Measurements from ENCODE around the gene MANEAL. TPM values are rescaled to one million over a fixed set of nuclear protein-coding genes. Genes with fewer than 3 reads are reported as not detected.

The MANEAL gene
- 1 to 10 TPM; 1.0 to 1.1 TPM for total RNA-seq
- 1 to 10 TPM in 2 of 3 donors, under 1 TPM in 1; 0.23 to 1.4 (median 1.0) TPM for polyA plus RNA-seq
- total RNA-seq: 0 to 3.2 (median 1.4) reads per million in 6 experiments

- H3K27ac Mint-ChIP-seq: peak within 1 kb of the TSS in 1 of 10 donors; percentile 34
Measured at GRCh38 chr1:37793773-37794371, at the start of gene MANEAL. MANEAL (plus strand) TSS chr1:37793847; CDS start chr1:37794183, 336 bp downstream.

GRCh38 chr1:37746806-37747205, 46.8 kb upstream of the MANEAL start:
- no peak overlapping the region for H3K4me3 Mint-ChIP-seq
- peaks cover 0 to 12% (median 5%) of the 10 kb centered on the region in 9 donors for H3K9me3 Mint-ChIP-seq
- DNase-seq (no peak), ATAC-seq (no peak)
- H3K4me1 Mint-ChIP-seq: peaks cover 0 to under 1% (median 0%) of the 10 kb centered on the region in 4 donors
- H3K36me3 Mint-ChIP-seq: peaks cover 0 to 12% (median 2%) of the 10 kb centered on the region in 3 donors
- H3K27ac Mint-ChIP-seq: no peak overlapping the region
- H3K27me3 Mint-ChIP-seq: peaks cover 16 to 53% (median 35%) of the 10 kb centered on the region in 5 donors
- POLR2A ChIA-PET: no interaction called here

More at GRCh38 chr1:37793773-37794371, at the start of gene MANEAL:
- Mint-ChIP-seq H3K4me1 (peaks cover 8 to 13% (median 12%) of the 10 kb centered on the region in 4 donors), H3K9me3 (no peaks in the 10 kb centered on the region), H3K4me3 (peak within 1 kb of the TSS; percentile 63 to 86 (median 78)), H3K27me3 (peaks cover 17 to 48% (median 23%) of the 10 kb centered on the region in 5 donors), H3K36me3 (peaks cover 0 to under 1% (median 0%) of the 10 kb centered on the region in 3 donors)
- ATAC-seq (peak; percentile 82 to 85), DNase-seq (peak in 6 of 10 donors; percentile 8 to 25 (median 21))
- POLR2A ChIA-PET: interaction anchor here (1.2 kb wide), 1 partner anchor 14 kb away, joined by 4 read pairs; the partner anchor contains the start of genes C1orf122 and YRDC

GRCh38 chr1:37748565-37748964, 45.1 kb upstream of the MANEAL start:
- POLR2A ChIA-PET: no interaction called here
- Mint-ChIP-seq H3K4me3 (no peak overlapping the region), H3K4me1 (peaks cover 5 to 10% (median 6%) of the 10 kb centered on the region in 4 donors), H3K27ac (no peak overlapping the region), H3K27me3 (peaks cover 21 to 62% (median 36%) of the 10 kb centered on the region in 5 donors), H3K36me3 (peaks cover 2 to 12% (median 2%) of the 10 kb centered on the region in 3 donors), H3K9me3 (peaks cover 0 to 12% (median 5%) of the 10 kb centered on the region in 9 donors)
- DNase-seq: no peak
- no peak for ATAC-seq

- peak overlapping the region; percentile 55 to 81 (median 72) for H3K4me3 Mint-ChIP-seq
- peaks cover 5 to 14% (median 7%) of the 10 kb centered on the region in 4 donors for H3K4me1 Mint-ChIP-seq
- ATAC-seq: no peak
- peaks cover 21 to 64% (median 42%) of the 10 kb centered on the region in 5 donors for H3K27me3 Mint-ChIP-seq
- peaks cover 0 to 3% (median 0%) of the 10 kb centered on the region in 9 donors for H3K9me3 Mint-ChIP-seq
- no peak overlapping the region for H3K27ac Mint-ChIP-seq
- POLR2A ChIA-PET: no interaction called here
- peaks cover 0 to 2% (median 2%) of the 10 kb centered on the region in 3 donors for H3K36me3 Mint-ChIP-seq
- no peak for DNase-seq
Measured at GRCh38 chr1:37752213-37752582, 41.4 kb upstream of the MANEAL start.

GRCh38 chr1:37752583-37753471, 40.8 kb upstream of the MANEAL start:
- POLR2A ChIA-PET: no interaction called here
- peak in 1 of 2 donors; percentile 45 for ATAC-seq
- Mint-ChIP-seq H3K4me1 (peaks cover 5 to 14% (median 7%) of the 10 kb centered on the region in 4 donors), H3K36me3 (peaks cover 0 to 2% (median 2%) of the 10 kb centered on the region in 3 donors), H3K27ac (no peak overlapping the region), H3K27me3 (peaks cover 21 to 60% (median 42%) of the 10 kb centered on the region in 5 donors), H3K4me3 (peak overlapping the region; percentile 55 to 81 (median 72)), H3K9me3 (peaks cover 0 to 3% (median 0%) of the 10 kb centered on the region in 9 donors)
- no peak for DNase-seq

- peak overlapping the region; percentile 12 to 76 (median 60) for H3K4me3 Mint-ChIP-seq
- peak overlapping the region in 1 of 10 donors; percentile 3 for H3K27ac Mint-ChIP-seq
- H3K9me3 Mint-ChIP-seq: peaks cover 0 to 3% (median 0%) of the 10 kb centered on the region in 9 donors
- H3K36me3 Mint-ChIP-seq: peaks cover 0 to 2% (median 2%) of the 10 kb centered on the region in 3 donors
- POLR2A ChIA-PET: no interaction called here
- peaks cover 20 to 58% (median 39%) of the 10 kb centered on the region in 5 donors for H3K27me3 Mint-ChIP-seq
- peaks cover 5 to 14% (median 7%) of the 10 kb centered on the region in 4 donors for H3K4me1 Mint-ChIP-seq
- ATAC-seq (peak in 1 of 2 donors; percentile 14), DNase-seq (no peak)
Measured at GRCh38 chr1:37753473-37754321, 40.0 kb upstream of the MANEAL start.

GRCh38 chr1:37755290-37755689, 38.4 kb upstream of the MANEAL start:
- H3K9me3 Mint-ChIP-seq: peaks cover 0 to 3% (median 0%) of the 10 kb centered on the region in 9 donors
- H3K27ac Mint-ChIP-seq: no peak overlapping the region
- H3K4me1 Mint-ChIP-seq: peaks cover 5 to 14% (median 7%) of the 10 kb centered on the region in 4 donors
- POLR2A ChIA-PET: no interaction called here
- ATAC-seq: no peak
- no peak for DNase-seq
- H3K4me3 Mint-ChIP-seq: peak overlapping the region in 1 of 10 donors; percentile 26
- H3K36me3 Mint-ChIP-seq: peaks cover 0 to 2% (median 2%) of the 10 kb centered on the region in 3 donors
- peaks cover 15 to 44% (median 31%) of the 10 kb centered on the region in 5 donors for H3K27me3 Mint-ChIP-seq

GRCh38 chr1:37755951-37756560, 37.6 kb upstream of the MANEAL start:
- peaks cover 13 to 39% (median 28%) of the 10 kb centered on the region in 5 donors for H3K27me3 Mint-ChIP-seq
- H3K36me3 Mint-ChIP-seq: peaks cover 0 to 2% (median 2%) of the 10 kb centered on the region in 3 donors
- H3K9me3 Mint-ChIP-seq: peaks cover 0 to 3% (median 0%) of the 10 kb centered on the region in 9 donors
- H3K4me3 Mint-ChIP-seq: no peak overlapping the region
- POLR2A ChIA-PET: no interaction called here
- no peak for ATAC-seq
- H3K4me1 Mint-ChIP-seq: peaks cover 5 to 14% (median 7%) of the 10 kb centered on the region in 4 donors
- no peak for DNase-seq
- H3K27ac Mint-ChIP-seq: no peak overlapping the region

- Mint-ChIP-seq H3K4me3 (no peak overlapping the region), H3K36me3 (peaks cover 0 to 4% (median under 1%) of the 10 kb centered on the region in 3 donors), H3K4me1 (peaks cover 0 to 3% (median 2%) of the 10 kb centered on the region in 4 donors), H3K27ac (no peak overlapping the region), H3K27me3 (peaks cover 18 to 45% (median 34%) of the 10 kb centered on the region in 5 donors), H3K9me3 (peaks cover 0 to 5% (median 0%) of the 10 kb centered on the region in 9 donors)
- DNase-seq (no peak), ATAC-seq (no peak)
- POLR2A ChIA-PET: no interaction called here
Measured at GRCh38 chr1:37759451-37759850, 34.2 kb upstream of the MANEAL start.

GRCh38 chr1:37761416-37762095, 32.1 kb upstream of the MANEAL start:
- Mint-ChIP-seq H3K4me1 (peaks cover 8 to 13% (median 10%) of the 10 kb centered on the region in 4 donors), H3K27me3 (peaks cover 25 to 54% (median 43%) of the 10 kb centered on the region in 5 donors), H3K4me3 (no peak overlapping the region), H3K27ac (no peak overlapping the region), H3K9me3 (peaks cover 0 to 10% (median 0%) of the 10 kb centered on the region in 9 donors), H3K36me3 (peaks cover 0 to 6% (median 4%) of the 10 kb centered on the region in 3 donors)
- ATAC-seq (no peak), DNase-seq (no peak)
- POLR2A ChIA-PET: no interaction called here

- DNase-seq: no peak
- Mint-ChIP-seq H3K36me3 (peaks cover 0 to 6% (median 4%) of the 10 kb centered on the region in 3 donors), H3K4me3 (no peak overlapping the region), H3K4me1 (peaks cover 8 to 17% (median 10%) of the 10 kb centered on the region in 4 donors), H3K27ac (no peak overlapping the region), H3K9me3 (peaks cover 0 to 10% (median 0%) of the 10 kb centered on the region in 9 donors), H3K27me3 (peaks cover 31 to 61% (median 52%) of the 10 kb centered on the region in 5 donors)
- no peak for ATAC-seq
- POLR2A ChIA-PET: no interaction called here
Measured at GRCh38 chr1:37762516-37762915, 31.1 kb upstream of the MANEAL start.

Measured in naive thymus-derived CD8-positive, alpha-beta T cell (primary cell).